IPS DF 4.7 (cell line): Measurements from ENCODE around the gene MRPL16.
"Not testable (repeated sequence)": the region's sequence is repeated elsewhere in the genome, so short reads cannot be mapped to it uniquely, and the experiment has no call there.

Experiments used
- DNase-seq: peaks from one replicate; pipeline ENCODE4 v3.0.0-alpha.2; 2013; ENCODE audit warnings: low spot score; ENCODE audit errors: extremely low read depth

MRPL16 gene

GRCh38 chr11:59810189-59810910 lies at the start of gene MRPL16:
TSS of gene MRPL16 (minus strand) at chr11:59810778. CDS start at chr11:59810658, 120 bp downstream.
- peak; percentile 82 for DNase-seq

- DNase-seq: no peak
These were observed 49.1 kb upstream of the MRPL16 start for GRCh38 chr11:59859673-59860072.

GRCh38 chr11:59857439-59858434 lies 47.2 kb upstream of the MRPL16 start:
- DNase-seq: no peak

- no peak for DNase-seq
These were observed 44.3 kb upstream of the MRPL16 start for GRCh38 chr11:59854871-59855270.

GRCh38 chr11:59851416-59851815 lies 40.8 kb upstream of the MRPL16 start:
- DNase-seq: not testable (repeated sequence)

- DNase-seq: not testable (repeated sequence)
These were observed 39.0 kb upstream of the MRPL16 start for GRCh38 chr11:59849551-59849950.

GRCh38 chr11:59849129-59849528 lies 38.6 kb upstream of the MRPL16 start:
- no peak for DNase-seq

GRCh38 chr11:59848439-59848838 lies 37.9 kb upstream of the MRPL16 start:
- DNase-seq: not testable (repeated sequence)

- no peak for DNase-seq
These were observed 37.0 kb upstream of the MRPL16 start for GRCh38 chr11:59847626-59848025.

- DNase-seq: no peak
These were observed 36.0 kb upstream of the MRPL16 start for GRCh38 chr11:59846556-59846955.

GRCh38 chr11:59845399-59845798 lies 34.8 kb upstream of the MRPL16 start, which contains the start of gene CBLIF:
TSS of gene CBLIF (minus strand) at chr11:59845499. CDS start at chr11:59845453, 46 bp downstream.
- DNase-seq: no peak

GRCh38 chr11:59842316-59842715 lies 31.7 kb upstream of the MRPL16 start:
- DNase-seq: no peak

- no peak for DNase-seq
These were observed 30.9 kb upstream of the MRPL16 start for GRCh38 chr11:59841514-59841913.

- no peak for DNase-seq
These were observed 29.0 kb upstream of the MRPL16 start for GRCh38 chr11:59839615-59840014.

- no peak for DNase-seq
These were observed 23.0 kb upstream of the MRPL16 start for GRCh38 chr11:59833602-59834001.

GRCh38 chr11:59829358-59829757 lies 18.8 kb upstream of the MRPL16 start:
- no peak for DNase-seq

GRCh38 chr11:59822989-59823566 lies 12.5 kb upstream of the MRPL16 start:
- no peak for DNase-seq

GRCh38 chr11:59818572-59818971 lies 8.0 kb upstream of the MRPL16 start:
- no peak for DNase-seq

GRCh38 chr11:59816434-59816833 lies 5.9 kb upstream of the MRPL16 start:
- not testable (repeated sequence) for DNase-seq

GRCh38 chr11:59815754-59816153 lies 5.2 kb upstream of the MRPL16 start:
- DNase-seq: no peak

- DNase-seq: no peak
These were observed 3.4 kb upstream of the MRPL16 start for GRCh38 chr11:59814021-59814420.

- no peak for DNase-seq
These were observed 2.8 kb upstream of the MRPL16 start for GRCh38 chr11:59813364-59813763.
